HG03064 (cell line): ENCODE results near the gene FCSK.
"Not testable (repeated sequence)": the region's sequence is repeated elsewhere in the genome, so short reads cannot be mapped to it uniquely, and the experiment has no call there.

ENCODE experiments used
- ATAC-seq: cut with Tn5 transposase; IDR thresholded peaks from one replicate; pipeline ENCODE4 v1.9.1; 2021; ENCODE audit warnings: low read depth; ENCODE audit not compliant: unreplicated experiment

Gene FCSK

DNA sequence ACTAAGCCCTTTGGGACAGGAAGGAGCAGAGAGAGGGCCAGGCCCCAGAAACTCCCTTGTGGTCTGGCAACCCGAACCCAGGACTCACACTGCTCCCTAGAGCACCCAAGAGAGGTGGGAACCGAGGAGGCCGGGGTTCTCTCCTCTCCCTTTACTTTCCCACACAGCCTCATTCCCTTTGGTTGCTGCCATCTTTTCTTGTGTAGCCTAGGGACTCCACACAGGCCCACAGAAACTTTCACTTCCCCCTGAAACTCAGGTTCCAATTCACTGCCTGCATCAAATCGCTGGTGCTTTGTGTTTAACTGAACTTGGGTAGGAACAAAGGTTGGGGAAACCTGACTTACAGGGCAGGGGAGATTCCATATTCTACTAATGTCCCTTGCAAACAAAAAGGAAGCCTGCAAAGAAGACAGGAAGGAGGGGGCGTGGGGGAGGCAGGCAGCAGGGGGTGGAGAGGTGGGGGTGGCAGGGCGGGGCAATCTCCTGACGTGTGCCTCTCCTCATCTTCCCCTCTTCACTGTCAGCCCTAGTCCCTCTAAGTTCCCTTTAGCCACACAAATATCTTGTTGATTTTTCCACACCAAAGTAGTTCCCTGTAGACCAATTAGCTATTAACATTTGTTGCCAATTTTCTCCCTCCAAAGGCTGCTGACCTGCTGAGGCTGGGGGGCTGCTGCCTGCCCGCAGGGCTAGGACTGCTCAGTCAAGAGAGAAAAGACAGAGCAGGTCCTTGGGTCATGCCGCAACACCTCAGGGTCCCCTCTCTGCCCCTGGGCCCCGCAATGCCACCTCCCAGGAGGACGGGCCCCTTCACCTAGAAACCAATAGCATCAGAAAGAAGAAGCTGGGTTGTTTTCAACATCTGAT lies 23.5 kb upstream of the FCSK start:
- no peak for ATAC-seq

DNA sequence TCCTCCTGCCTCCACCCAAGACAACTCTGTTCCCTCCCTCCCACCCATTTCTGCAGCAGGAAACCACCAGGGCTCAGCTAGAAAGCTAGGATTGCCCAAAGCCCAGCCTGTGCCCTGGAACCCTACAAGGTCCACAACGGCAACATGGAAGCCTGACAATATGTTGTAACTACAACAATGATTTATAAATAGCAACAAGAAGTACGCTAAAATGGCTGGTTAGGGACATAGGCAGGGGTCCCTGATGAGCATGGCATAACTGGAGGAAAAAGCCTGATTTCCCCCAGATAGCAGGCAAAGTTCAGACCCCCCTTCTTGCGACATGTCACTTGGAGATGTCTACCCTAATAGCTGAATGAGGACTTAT lies 22.1 kb upstream of the FCSK start:
- no peak for ATAC-seq

DNA sequence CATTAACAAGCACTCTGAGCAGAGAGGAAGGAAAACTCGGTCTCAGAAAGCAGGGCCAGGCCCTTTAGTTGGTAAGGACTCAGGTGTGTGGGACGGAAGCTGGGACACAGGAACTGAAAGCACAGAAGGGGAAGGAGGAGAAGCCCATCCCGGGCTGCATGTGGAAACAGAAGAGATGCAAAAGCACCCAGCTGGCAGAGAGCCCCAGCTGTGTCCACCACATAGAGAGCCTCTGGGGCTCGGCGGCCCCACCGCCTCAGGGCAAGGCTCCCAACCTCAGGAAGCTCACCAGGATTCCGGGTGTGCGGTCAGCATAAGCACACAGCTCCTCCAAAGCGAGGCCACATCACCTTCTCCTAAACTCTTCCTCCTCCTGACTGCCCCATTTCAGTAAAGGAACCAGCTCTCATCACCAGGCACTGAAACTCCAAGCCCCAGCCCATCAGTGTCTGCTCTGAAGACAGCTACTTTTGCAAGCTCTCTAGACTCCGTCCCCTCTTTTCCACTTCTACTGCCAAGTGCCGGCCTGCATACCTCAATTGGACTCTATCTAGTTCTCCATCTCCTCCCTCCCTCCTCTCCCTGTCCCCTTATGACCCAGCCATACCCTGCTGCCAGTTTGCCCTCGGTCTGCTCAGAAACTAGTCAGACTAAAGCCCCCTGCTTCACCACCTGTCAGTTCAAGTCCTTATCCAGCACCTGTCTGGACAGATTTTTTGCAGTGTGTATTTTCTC lies 21.5 kb upstream of the FCSK start:
- ATAC-seq: no peak

DNA sequence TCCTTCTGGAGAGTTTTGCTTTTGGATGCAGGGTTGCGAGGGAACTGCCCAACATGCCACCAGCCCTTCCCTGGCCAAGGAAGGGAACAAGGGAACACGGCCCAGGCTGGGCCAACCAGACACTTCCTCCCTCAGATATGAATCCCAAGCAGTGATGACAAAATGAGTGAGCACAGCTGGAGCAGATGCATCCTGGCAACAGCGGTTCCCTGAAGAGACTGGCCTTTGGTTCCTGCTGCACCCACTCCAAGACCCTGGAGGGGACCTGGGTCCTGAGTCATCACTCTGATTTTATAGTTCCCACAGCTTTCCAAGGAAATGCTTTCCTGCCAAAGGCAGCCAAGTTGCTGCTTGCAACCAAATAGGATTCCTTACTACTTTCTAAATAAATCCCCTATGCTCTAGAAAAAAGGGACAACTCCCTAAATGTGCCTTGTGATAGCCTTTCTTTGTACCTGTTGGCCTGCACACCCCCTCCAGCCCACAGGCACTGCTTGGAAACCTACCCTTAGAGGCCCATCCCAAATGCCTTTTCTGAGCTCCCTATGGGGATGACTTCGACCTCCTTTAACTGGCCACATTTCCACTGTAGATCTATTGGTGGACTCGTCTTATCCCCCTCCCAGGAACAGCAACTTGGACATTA lies 20.8 kb upstream of the FCSK start:
- ATAC-seq: no peak

DNA sequence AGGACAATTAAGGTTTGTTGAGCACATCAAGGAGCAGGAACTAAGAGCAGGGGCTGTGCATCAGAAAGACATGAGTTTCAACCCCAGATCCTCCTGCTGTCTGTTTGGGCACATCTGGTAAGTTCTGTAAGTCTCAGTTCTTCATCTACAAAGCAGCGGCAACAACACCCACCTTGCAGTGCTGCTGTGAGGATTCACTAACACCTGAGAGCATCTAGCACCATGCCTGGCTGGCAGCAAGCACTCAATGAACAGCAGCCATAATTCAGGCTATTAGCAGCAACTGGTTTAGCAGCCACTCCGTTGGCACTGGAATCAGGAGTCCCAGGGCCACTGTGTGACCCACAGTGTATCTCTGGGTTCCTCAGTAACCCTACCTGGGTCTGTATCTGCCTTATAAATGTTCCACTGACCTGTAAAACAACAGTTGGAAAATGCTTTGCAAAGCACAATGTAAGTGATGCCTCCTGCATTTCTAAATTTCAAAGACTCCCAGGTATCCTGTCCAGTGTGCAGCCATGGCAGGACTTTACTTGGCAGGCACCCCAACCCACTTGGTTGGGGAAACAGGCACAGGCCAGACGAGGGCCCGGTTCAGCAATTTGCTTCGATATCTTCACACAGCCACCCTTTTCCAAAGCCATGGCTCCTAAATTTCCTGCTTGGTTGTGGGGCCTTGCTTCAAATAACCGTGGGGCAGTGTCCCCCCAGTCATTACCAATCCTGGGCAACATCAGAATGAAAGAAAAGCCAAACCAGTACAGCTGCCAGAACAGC lies 19.7 kb upstream of the FCSK start:
- ATAC-seq: no peak

DNA sequence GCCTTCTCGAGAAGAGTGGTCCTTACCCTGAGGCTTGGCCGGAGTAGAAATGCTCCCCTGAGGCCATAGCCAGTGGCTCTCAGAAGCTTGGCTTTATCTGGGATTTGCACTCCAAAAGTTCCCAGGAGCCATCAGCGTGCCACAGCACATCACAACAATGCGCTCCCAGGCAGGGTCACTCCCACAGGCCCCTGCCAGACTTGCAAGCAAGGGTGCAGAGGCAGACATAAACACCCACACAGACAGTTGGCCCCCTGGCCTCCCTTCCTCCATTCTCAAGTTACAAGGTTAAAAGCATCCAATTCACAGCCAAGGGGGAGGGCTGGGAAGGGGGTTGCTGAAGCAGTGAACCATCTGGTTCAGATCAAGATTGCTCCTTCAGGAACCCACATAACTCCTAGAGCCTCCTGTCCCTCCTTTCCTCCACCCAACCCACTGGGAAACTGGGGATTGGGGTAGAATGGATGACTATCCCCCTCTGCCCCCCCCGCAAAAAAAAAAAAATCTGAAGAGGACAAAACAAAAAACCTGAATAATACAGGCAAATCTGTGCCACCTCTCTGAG lies 17.3 kb upstream of the FCSK start:
- no peak for ATAC-seq

DNA sequence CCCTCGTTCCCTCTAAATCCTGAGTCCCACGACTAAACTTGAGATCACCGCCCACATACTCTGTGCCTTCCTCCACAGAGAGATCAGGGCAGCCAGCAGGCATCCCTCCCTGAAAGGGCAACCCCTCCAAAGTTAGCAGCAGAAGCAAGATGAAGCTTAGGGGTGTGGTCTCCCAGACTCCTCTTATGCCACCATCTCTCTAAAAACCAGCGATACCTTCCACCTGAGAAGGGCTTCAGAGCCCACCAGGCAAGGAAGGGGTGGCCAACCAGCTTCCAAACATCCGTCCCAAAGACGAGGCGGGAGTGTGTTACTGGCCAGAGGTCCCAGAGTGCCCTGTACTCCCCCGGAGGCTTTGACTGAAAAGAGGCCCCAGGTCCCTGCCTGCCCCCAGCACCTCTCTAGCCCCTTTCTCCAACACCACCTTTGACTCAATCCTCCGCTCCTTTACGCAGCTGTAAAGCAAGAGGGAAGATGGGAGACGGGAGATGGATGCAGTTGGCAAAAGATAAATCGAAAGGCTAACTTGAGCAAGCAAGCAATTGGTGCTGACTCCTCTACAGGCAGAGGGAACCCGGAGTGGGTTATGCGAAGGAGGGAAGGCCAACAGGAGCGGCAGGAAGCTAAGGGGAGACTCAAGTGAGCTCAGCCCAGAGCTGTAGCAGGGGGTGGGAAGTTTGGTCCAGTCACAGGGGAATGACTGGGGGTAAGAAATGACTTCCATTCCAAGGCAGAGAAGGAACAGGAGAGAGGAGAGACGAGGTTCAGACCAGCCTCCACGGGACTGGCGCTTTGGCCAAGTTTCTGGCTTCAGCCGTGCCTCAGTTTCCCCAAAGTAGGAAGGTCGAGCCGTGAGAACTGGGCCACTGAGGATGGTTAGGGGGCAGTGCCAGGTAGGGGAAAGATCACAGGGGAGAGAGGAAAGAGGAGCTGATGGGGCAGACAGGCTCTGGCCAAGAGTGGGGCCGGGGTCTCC lies 16.5 kb upstream of the FCSK start:
- no peak for ATAC-seq

DNA sequence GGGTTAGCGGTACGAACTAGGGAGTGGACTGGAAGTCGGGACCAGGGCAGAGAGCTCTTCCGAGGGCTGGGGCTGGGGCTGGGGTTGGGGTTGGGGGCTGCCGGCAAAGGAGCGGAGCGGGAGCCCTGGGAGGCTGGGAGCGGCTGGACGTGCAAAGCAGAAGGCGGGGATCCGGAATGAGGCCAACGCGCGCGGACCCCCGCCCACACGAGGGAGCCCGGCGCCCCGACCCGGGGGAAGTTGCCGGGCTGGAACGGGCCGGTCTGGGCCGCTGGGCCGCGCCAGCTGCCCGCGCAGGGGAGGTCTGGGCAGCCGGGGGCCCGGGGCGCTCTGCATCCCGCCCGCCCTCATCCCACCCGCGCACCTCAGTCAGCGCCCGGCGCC lies 15.8 kb upstream of the FCSK start:
- no peak for ATAC-seq

DNA sequence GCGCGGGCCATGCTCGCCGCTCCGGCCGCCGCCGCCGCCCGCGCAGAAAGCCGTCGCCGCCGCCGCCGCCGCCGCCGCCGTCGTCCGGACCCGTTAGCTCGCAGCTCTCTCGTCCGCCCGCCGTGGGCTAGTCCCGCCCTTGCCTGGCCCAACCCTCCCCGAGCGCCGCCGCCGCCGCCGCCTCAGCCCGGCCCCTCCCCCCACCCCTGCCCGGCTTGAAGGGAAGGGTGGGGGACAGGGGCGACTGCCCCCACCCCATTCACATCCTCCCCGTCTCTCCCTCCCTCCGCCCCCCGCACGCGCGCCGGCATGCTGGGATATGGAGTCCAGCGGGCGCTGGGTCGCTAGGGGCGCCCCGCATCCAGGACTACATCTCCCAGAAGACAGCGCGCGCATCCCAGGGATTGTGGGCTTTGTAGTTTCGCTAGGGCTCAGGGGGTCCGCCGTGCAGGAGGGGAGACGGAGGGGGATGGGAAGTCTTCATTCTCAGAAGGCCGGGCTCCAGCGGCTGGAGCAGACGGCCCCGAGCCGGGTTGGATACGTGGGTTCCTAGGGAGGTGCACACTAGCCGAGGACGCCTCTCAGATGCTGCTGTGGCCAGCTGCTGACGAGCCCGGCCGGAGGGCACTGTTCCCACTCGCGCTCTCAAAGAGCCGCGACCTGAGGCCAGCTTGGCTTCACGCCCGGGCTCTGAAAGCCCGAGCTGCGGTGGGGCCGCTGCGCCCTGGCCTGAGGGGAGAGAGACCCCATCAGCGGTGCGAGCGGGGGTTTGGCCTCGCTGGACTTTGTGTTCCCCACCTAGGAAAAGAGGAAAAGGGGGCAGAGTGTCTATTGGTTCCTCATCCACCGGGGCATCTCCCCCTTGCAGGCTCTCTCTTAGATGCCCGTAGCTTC lies 15.2 kb upstream of the FCSK start, which contains the start of gene ST3GAL2:
Gene ST3GAL2 (minus strand): TSS at position 132 of the 894 bp plus-strand sequence. CDS start 40,570 bp downstream, outside the sequence.
- ATAC-seq: peak; percentile 77

DNA sequence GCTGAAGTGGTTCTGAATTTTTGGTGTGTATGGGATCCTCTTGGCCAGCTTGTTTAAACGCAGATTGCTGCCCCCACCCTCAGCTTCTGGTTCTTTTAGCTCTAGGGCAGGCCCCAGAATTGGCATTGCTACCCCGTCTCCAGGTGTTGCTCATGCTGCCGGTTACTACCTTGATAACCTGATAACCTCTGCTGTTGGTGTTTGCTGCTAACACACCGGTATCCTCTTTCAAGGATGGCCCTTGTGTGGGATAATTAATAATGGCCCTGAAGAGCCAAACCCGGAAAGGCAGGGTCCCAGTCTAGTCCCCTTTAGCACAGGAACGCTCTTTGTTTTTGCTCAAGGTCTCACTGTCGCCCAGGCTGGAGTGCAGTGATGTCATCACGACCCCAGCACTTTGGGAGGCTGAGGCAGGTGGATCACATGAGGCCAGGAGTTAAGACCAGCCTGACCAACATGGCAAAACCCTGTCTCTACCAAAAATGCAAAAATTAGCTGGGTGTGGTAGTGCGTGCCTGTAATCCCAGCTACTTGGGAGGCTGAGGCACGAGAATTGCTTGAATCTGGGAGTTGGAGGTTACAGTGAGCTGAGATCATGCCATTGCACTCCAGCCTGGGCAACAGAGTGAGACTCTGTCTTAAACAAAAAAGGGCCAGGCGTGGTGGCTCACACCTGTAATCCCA lies 14.2 kb upstream of the FCSK start:
- no peak for ATAC-seq

DNA sequence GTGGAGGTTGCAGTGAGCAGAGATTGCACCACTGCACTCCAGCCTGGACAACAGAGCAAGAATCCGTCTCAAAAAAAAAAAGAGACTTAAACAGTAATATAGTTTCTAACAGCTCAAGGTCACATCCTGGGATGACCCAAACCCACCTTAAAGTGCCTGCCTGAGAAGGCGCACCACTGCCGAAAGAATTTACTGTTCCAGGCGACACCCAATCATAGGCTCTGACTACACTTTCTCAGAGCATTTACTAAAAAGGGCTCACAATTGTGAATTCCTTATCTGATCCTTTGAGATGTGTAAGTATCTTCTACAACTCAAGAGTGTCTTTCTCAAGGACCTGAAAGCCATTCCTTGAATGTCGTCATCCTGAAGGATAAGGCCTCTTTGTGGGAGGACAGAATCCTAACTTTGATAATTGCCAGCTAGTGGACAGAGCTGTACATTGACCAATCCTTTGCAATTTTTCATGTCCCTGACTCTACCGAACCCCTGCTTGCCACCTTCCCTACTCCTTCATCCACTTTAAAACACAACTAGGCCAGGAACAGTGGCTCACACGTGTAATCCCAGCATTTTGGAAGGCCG lies 12.9 kb upstream of the FCSK start:
- ATAC-seq: no peak

DNA sequence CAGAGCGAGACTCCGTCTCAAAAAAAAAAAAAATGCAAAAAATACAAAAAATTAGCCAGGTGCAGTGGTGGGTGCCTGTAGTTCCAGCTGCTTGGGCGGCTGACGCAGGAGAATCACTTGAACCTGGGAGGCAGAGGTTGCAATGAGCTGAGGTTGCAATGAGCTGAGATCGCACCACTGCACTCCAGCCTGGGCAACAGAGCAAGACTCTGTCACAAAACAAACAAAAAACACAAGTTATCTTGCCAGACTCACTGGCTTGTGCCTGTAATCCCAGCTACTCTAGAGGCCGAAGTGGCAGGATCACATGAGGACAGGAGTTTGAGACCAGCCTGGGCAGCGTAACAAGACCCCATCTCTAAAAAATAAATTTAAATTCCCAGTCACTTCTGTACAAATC lies 12.1 kb upstream of the FCSK start:
- no peak for ATAC-seq

DNA sequence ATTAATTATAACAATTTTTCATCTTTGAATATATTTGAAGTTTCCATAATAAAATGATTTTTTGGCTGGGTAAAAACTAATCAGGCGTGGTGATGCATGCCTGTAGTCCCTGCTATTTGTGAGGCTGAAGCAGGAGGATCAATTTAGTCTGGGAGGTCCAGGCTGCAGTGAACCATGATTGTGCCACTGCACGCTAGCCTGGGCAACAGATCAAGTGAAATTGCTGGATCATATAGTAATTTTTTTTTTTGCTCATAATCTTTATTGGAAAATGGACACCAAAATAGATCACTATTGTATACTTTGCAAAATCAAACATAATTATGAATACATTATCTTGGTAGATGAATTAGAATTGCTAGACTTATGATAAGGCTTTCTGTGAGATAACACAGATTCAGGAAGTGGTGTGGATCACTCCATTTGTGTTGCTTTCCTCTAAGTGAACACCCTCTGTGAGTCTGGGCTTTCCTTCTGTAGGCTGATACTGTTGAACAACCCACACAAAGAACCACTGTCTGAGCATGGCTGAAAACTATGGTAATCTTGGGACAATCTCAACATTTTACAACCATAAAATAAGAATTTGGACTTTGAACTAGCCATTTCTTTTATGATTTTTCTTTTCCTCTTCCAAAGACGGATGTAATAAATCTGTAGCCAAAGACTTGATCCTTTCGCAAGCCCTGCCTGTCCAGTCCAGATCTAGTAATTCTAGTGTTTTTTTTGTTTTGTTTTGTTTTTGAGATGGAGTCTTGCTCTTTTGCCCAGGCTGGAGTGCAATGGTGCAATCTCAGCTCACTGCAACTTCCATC lies 9.9 kb upstream of the FCSK start:
- ATAC-seq: no peak

DNA sequence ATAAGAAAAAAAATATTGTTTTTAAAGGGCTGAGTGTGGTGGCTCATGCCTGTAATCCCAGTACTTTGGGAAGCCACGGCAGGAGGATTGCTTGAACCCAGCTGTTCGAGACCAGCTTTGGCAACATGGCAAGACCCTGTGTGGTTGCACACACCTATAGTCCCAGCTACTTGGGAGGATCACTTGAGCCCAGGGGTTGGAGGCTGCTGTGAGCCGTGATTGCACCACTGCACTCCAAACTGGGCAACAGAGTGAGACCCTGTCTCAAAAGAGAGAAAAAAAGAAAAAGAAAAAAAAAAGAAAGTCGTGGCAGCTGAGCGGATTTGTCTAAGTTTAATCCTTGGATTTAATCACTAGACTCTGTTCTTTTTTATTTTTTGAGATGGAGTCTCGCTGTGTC lies 6.3 kb upstream of the FCSK start:
- no peak for ATAC-seq

DNA sequence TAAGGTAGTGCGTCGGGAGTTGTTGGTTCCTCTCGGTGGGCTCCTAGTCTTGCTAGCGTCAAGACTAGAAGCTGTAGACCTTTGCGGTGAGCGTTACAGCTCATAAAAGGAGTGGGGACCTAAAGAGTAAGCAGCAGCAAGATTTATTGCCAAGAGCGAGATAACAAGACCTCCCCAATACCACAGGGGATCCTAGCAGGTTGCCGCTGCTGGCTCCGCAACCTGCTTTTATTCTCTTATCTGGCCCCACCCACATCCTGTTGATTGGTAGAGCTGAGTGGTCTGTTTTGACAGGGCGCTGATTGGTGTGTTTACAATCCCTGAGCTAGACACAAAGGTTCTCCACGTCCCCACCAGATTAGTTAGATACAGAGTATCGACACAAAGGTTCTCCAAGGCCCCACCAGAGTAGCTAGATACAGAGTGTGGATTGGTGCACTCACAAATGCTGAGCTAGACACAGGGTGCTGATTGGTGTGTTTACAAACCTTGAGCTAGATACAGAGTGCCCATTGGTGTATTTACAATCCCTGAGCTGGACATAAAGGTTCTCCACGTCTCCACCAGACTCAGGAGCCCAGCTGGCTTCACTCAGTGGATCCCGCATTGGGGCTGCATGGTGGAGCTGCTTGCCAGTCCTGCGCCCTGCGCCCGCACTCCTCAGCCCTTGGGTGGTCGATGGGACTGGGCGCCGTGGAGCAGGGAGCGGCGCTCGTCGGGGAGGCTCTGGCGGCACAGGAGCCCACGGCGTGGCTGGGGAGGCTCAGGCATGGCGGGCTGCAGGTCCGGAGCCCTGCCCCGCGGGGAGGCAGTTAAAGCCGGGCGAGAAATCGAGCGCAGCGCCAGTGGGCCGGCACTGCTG lies 4.0 kb upstream of the FCSK start:
- ATAC-seq: not testable (repeated sequence)

DNA sequence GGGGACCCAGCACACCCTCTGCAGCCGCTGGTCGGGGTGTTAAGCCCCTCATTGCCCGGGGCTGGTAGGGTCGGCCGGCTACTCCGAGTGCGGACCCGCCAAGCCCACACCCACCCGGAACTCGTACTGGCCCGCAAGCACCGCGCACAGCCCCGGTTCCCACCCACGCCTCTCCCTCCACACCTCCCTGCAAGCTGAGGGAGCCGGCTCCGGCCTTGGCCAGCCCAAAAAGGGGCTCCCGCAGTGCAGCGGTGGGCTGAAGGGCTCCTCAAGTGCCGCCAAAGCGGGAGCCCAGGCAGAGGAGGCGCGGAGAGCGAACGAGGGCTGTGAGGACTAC lies 3.4 kb upstream of the FCSK start:
- ATAC-seq: not testable (repeated sequence)
